GM23248 (cell line): ENCODE data around the gene CCDC102A. TPM values are rescaled to one million over a fixed set of nuclear protein-coding genes. Genes with fewer than 3 reads are reported as not detected.

ENCODE experiments used
- DNase-seq: peaks from one replicate; pipeline ENCODE4 v3.0.0-alpha.2; 2015
- H2AFZ ChIP-seq: fragments of 200-600 bp; sonication (generic); 2 replicates; pipeline ENCODE4 v1.6.1; 2016; ENCODE audit warnings: antibody characterized with exemption
- H3F3A ChIP-seq: fragments of 200-600 bp; sonication (generic); 2 replicates; pipeline ENCODE4 v1.6.1; 2016; ENCODE audit warnings: mild to moderate bottlenecking, antibody characterized with exemption, mixed run types; ENCODE audit not compliant: insufficient read depth
- H3K27ac ChIP-seq: fragments of 200-600 bp; sonication (generic); 2 replicates; pipeline ENCODE4 v1.5.1; 2016; ENCODE audit warnings: mild to moderate bottlenecking
- H3K27me3 ChIP-seq: fragments of 200-600 bp; sonication (generic); replicated peaks from 2 replicates; pipeline ENCODE4 v1.6.1; 2016; ENCODE audit warnings: mild to moderate bottlenecking; ENCODE audit not compliant: insufficient read depth
- H3K36me3 ChIP-seq: fragments of 200-600 bp; sonication (generic); 2 replicates; pipeline ENCODE4 v1.6.1; 2016; ENCODE audit warnings: low read depth, mild to moderate bottlenecking
- H3K4me1 ChIP-seq: fragments of 200-600 bp; sonication (generic); 2 replicates; pipeline ENCODE4 v1.6.1; 2016; ENCODE audit warnings: mild to moderate bottlenecking; ENCODE audit not compliant: insufficient read depth
- H3K4me2 ChIP-seq: fragments of 200-600 bp; sonication (generic); one replicate; pipeline ENCODE4 v1.6.1; 2016; ENCODE audit warnings: mild to moderate bottlenecking; ENCODE audit not compliant: unreplicated experiment
- H3K4me3 ChIP-seq: fragments of 200-600 bp; sonication (generic); 2 replicates; pipeline ENCODE4 v1.5.1; 2016; ENCODE audit warnings: mild to moderate bottlenecking
- H3K79me2 ChIP-seq: fragments of 200-600 bp; sonication (generic); 2 replicates; pipeline ENCODE4 v1.6.1; 2016; ENCODE audit warnings: mild to moderate bottlenecking; ENCODE audit not compliant: insufficient read depth
- H3K9ac ChIP-seq: fragments of 200-600 bp; sonication (generic); 2 replicates; pipeline ENCODE4 v1.6.1; 2016; ENCODE audit warnings: mild to moderate bottlenecking
- H3K9me2 ChIP-seq: fragments of 200-600 bp; sonication (generic); 2 replicates; pipeline ENCODE4 v1.6.1; 2016; ENCODE audit warnings: mixed run types, mild to moderate bottlenecking, moderate library complexity; ENCODE audit not compliant: insufficient read depth
- H3K9me3 ChIP-seq: fragments of 200-600 bp; sonication (generic); one replicate; pipeline ENCODE4 v1.6.1; 2017; ENCODE audit warnings: low read depth
- H4K20me1 ChIP-seq: fragments of 200-600 bp; sonication (generic); 2 replicates; pipeline ENCODE4 v1.6.0; 2016; ENCODE audit not compliant: insufficient read depth
- EZH2 ChIP-seq: fragments of 200-600 bp; sonication (generic); IDR thresholded peaks from 2 replicates; pipeline ENCODE4 v1.6.1; 2018; ENCODE audit warnings: antibody characterized with exemption, mild to moderate bottlenecking; ENCODE audit not compliant: insufficient read depth, poor library complexity, severe bottlenecking
- EZH2phosphoT487 ChIP-seq: fragments of 200-600 bp; sonication (generic); IDR thresholded peaks from 2 replicates; pipeline ENCODE4 v1.6.1; 2018; ENCODE audit warnings: antibody characterized with exemption, moderate library complexity, mild to moderate bottlenecking, low read depth; ENCODE audit not compliant: insufficient read depth
- whole genome bisulfite sequencing, 2 experiments: methylation state at CpG; one replicate each; pipeline ENCODE4 v1.1.6; 2015 to 2017; ENCODE audit warnings: low lambda C conversion rate in 2 of 2, low coverage in 1 of 2; ENCODE audit errors: missing lambda C conversion rate in 2 of 2; 5-methylcytosine and 5-hydroxymethylcytosine counted together
- in situ Hi-C: fragments of 300-500 bp; cut with MboI; formaldehyde crosslinking; loops from 2 replicates; pipeline ENCODE4 v1.15.0; 2020
- polyA plus RNA-seq: library from polyadenylated mRNA; unstranded; fragments of >200 nt; fragmentation: Nextera tagmentation; extraction: Ambion mirVana; gene quantifications from 2 replicates; pipeline ENCODE4 v1.2.1, GENCODE V29; 2016
- total RNA-seq: library from RNA; depleted of rRNA; stranded (reverse); fragments of >200 nt; shearing (Covaris generic); gene quantifications from 2 replicates; pipeline ENCODE4 v1.2.3, GENCODE V29; 2014

Gene CCDC102A
- total and polyA plus RNA-seq, 2 experiments from 2014 or later = 3.9 to 17.7 TPM

- DNase-seq = no peak
- H3F3A ChIP-seq = 0 out of 2 replicates have a peak, but pooled peaks cover 7% of the 10 kb centered on the region
- no peak overlapping the region for H3K9ac ChIP-seq
- H3K9me2 ChIP-seq = no peaks in the 10 kb centered on the region
- no peaks in the 10 kb centered on the region for H3K27me3 ChIP-seq
- H4K20me1 ChIP-seq = no peaks in the 10 kb centered on the region
- in situ Hi-C loops = no loop called here
- TF ChIP-seq EZH2 (no peak), EZH2phosphoT487 (no peak)
- no peaks in the 10 kb centered on the region for H3K36me3 ChIP-seq
- WGBS, 2 experiments = 78% methylated on average over 10 of the region's 10 CpGs
- no peak overlapping the region for H3K27ac ChIP-seq
- H3K4me2 ChIP-seq = no peak overlapping the region
- H2AFZ ChIP-seq = no peak overlapping the region
- H3K79me2 ChIP-seq = peaks cover 4% of the 10 kb centered on the region; the same call in 1 of the 2 replicates
- no peaks in the 10 kb centered on the region for H3K9me3 ChIP-seq
- no peak overlapping the region for H3K4me3 ChIP-seq
- H3K4me1 ChIP-seq = peaks cover 4% of the 10 kb centered on the region; the same call in 1 of the 2 replicates
These were observed 2.9 kb upstream of the CCDC102A start for GRCh38 chr16:57539072-57539796.

GRCh38 chr16:57538235-57538721 is 1.9 kb upstream of the CCDC102A start:
- no peak overlapping the region for H3K9ac ChIP-seq
- no peaks in the 10 kb centered on the region for H3K27me3 ChIP-seq
- no peak overlapping the region for H3K4me2 ChIP-seq
- no peak for DNase-seq
- H3K9me2 ChIP-seq = no peaks in the 10 kb centered on the region
- peaks cover 4% of the 10 kb centered on the region; the same call in 1 of the 2 replicates for H3K79me2 ChIP-seq
- TF ChIP-seq EZH2phosphoT487 (no peak), EZH2 (no peak)
- H3K4me3 ChIP-seq = no peak overlapping the region
- no peak overlapping the region for H2AFZ ChIP-seq
- no peaks in the 10 kb centered on the region for H3K9me3 ChIP-seq
- in situ Hi-C loops = no loop called here
- 0 out of 2 replicates have a peak, but pooled peaks cover 7% of the 10 kb centered on the region for H3F3A ChIP-seq
- no peaks in the 10 kb centered on the region for H3K36me3 ChIP-seq
- peaks cover 4% of the 10 kb centered on the region; the same call in 1 of the 2 replicates for H3K4me1 ChIP-seq
- H4K20me1 ChIP-seq = no peaks in the 10 kb centered on the region
- no peak overlapping the region for H3K27ac ChIP-seq
- 85 to 86% methylated on average over 14 of the region's 14 CpGs for WGBS, 2 experiments

GRCh38 chr16:57537581-57538234 is 1.3 kb upstream of the CCDC102A start:
- in situ Hi-C loops = no loop called here
- WGBS, 2 experiments = 66 to 69% methylated on average over 10 of the region's 10 CpGs
- H3K27ac ChIP-seq = no peak overlapping the region
- no peak overlapping the region for H3K9ac ChIP-seq
- H4K20me1 ChIP-seq = no peaks in the 10 kb centered on the region
- DNase-seq = no peak
- no peak overlapping the region for H3K4me3 ChIP-seq
- H2AFZ ChIP-seq = peak overlapping the region; percentile 84
- 0 out of 2 replicates have a peak, but pooled peaks cover 7% of the 10 kb centered on the region for H3F3A ChIP-seq
- peak overlapping the region; percentile 76 for H3K4me2 ChIP-seq
- no peaks in the 10 kb centered on the region for H3K9me3 ChIP-seq
- TF ChIP-seq EZH2phosphoT487 (no peak), EZH2 (no peak)
- H3K9me2 ChIP-seq = no peaks in the 10 kb centered on the region
- H3K4me1 ChIP-seq = peaks cover 7% of the 10 kb centered on the region; the same call in 1 of the 2 replicates
- H3K36me3 ChIP-seq = no peaks in the 10 kb centered on the region
- no peaks in the 10 kb centered on the region for H3K27me3 ChIP-seq
- H3K79me2 ChIP-seq = peaks cover 4% of the 10 kb centered on the region; the same call in 1 of the 2 replicates

GRCh38 chr16:57537194-57537505 is 779 bp upstream of the CCDC102A start:
- Histone ChIP-seq H3K27ac (no peak overlapping the region), H3K9me3 (no peaks in the 10 kb centered on the region), H3K27me3 (no peaks in the 10 kb centered on the region), H2AFZ (peak overlapping the region; percentile 84), H3F3A (0 out of 2 replicates have a peak, but pooled peaks cover 7% of the 10 kb centered on the region), H3K36me3 (no peaks in the 10 kb centered on the region), H3K79me2 (peaks cover 4% of the 10 kb centered on the region; the same call in 1 of the 2 replicates), H3K4me1 (peaks cover 9% of the 10 kb centered on the region; the same call in 1 of the 2 replicates), H3K9ac (peak overlapping the region; percentile 81; the same call in 1 of the 2 replicates), H4K20me1 (no peaks in the 10 kb centered on the region), H3K4me2 (peak overlapping the region; percentile 76), H3K4me3 (peak overlapping the region; percentile 100), H3K9me2 (no peaks in the 10 kb centered on the region)
- no peak for TF ChIP-seq EZH2phosphoT487
- no peak for TF ChIP-seq EZH2
- peak; percentile 38 for DNase-seq
- WGBS, 2 experiments = 27% methylated on average over 8 of the region's 8 CpGs
- in situ Hi-C loops = no loop called here
